ENCODE measurements around the gene ING5.
"Not testable (repeated sequence)": the region's sequence is repeated elsewhere in the genome, so short reads cannot be mapped to it uniquely, and the experiment has no call there.

ING5 gene

GRCh38 chr2:241706537-241706936, 4.7 kb downstream of the ING5 start:
- DNase-seq (ENCODE audit: low spot score): no peak

GRCh38 chr2:241708879-241709278, 7.0 kb downstream of the ING5 start:
- no peak for DNase-seq (ENCODE audit: low spot score)

GRCh38 chr2:241719093-241719492, 17.3 kb downstream of the ING5 start:
- DNase-seq (ENCODE audit: low spot score): no peak

GRCh38 chr2:241720099-241720498, 18.3 kb downstream of the ING5 start:
- no peak for DNase-seq (ENCODE audit: low spot score)

GRCh38 chr2:241720560-241720959, 18.7 kb downstream of the ING5 start:
- DNase-seq (ENCODE audit: low spot score): no peak

- DNase-seq (ENCODE audit: low spot score): no peak
Measured at GRCh38 chr2:241721852-241722251, 20.0 kb downstream of the ING5 start.

- no peak for DNase-seq (ENCODE audit: low spot score)
Measured at GRCh38 chr2:241722896-241723454, 21.1 kb downstream of the ING5 start.

GRCh38 chr2:241724259-241724974, 22.6 kb downstream of the ING5 start:
- no peak for DNase-seq (ENCODE audit: low spot score)

GRCh38 chr2:241724975-241725870, 23.4 kb downstream of the ING5 start:
- no peak for DNase-seq (ENCODE audit: low spot score)

- DNase-seq (ENCODE audit: low spot score): no peak
Measured at GRCh38 chr2:241726459-241726858, 24.6 kb downstream of the ING5 start.

GRCh38 chr2:241728000-241728399, 26.2 kb downstream of the ING5 start:
- no peak for DNase-seq (ENCODE audit: low spot score)

- DNase-seq (ENCODE audit: low spot score): no peak
Measured at GRCh38 chr2:241728627-241729026, 26.8 kb downstream of the ING5 start.

GRCh38 chr2:241729868-241730267, 28.0 kb downstream of the ING5 start:
- no peak for DNase-seq (ENCODE audit: low spot score)

GRCh38 chr2:241730671-241731293, 28.9 kb downstream of the ING5 start:
- no peak for DNase-seq (ENCODE audit: low spot score)

GRCh38 chr2:241732513-241733186, 30.8 kb downstream of the ING5 start:
- DNase-seq (ENCODE audit: low spot score): not testable (repeated sequence)

GRCh38 chr2:241733391-241734207, 31.8 kb downstream of the ING5 start:
- no peak for DNase-seq (ENCODE audit: low spot score)

GRCh38 chr2:241734208-241734466, 32.3 kb downstream of the ING5 start:
- DNase-seq (ENCODE audit: low spot score): no peak

GRCh38 chr2:241734467-241735208, 32.8 kb downstream of the ING5 start, which contains the start of gene D2HGDH:
TSS of gene D2HGDH (plus strand) at chr2:241734630. CDS start at chr2:241735225, 595 bp downstream.
- DNase-seq (ENCODE audit: low spot score): peak; percentile 96

- DNase-seq (ENCODE audit: low spot score): no peak
Measured at GRCh38 chr2:241736111-241736510, 34.3 kb downstream of the ING5 start.

GRCh38 chr2:241738040-241738686, 36.3 kb downstream of the ING5 start:
- no peak for DNase-seq (ENCODE audit: low spot score)
